ENCODE data around the gene GMDS. TPM values are rescaled to one million over a fixed set of nuclear protein-coding genes. Genes with fewer than 3 reads are reported as not detected.

GMDS gene
- polyA plus RNA-seq, 1 of the 3 experiments (the other 2 are of a cell fraction) = 12.3 TPM

DNA sequence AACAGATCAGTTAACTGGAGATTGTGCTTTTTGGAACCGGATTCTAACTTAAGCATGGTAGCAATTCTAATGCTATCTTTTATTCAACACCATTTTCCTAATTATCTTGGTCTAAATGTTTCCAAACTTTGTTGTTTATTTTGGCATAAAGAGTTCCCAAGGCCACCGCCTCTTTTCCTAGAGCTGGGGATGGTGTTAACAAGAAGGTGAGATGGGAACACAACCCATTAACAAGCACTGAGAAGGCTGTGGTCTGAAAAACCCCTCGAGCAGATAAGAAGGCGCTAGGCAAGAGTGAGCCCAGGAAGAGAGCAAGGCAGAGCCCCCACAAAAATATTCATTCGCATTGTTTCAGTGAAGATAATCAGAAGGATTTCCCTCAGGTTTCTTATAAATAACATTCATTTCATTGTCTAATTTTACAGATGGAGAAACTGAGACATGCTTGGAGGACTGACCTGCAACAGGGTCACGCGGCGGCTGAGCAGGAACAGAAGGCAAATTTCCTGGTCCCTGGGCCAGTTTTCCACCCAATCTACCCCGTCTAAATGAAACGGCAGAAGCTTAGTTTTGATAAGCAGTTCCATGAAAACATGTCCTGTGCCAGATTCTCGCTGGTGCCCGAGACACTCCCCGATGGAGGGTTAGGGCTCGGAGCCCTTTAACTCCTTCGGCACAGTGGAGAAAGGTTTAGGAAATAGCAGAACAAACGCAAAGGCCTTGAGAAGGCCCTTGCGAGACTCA, 480.1 kb downstream of the GMDS start (continued):
- TF ChIP-seq, protein P1, sequence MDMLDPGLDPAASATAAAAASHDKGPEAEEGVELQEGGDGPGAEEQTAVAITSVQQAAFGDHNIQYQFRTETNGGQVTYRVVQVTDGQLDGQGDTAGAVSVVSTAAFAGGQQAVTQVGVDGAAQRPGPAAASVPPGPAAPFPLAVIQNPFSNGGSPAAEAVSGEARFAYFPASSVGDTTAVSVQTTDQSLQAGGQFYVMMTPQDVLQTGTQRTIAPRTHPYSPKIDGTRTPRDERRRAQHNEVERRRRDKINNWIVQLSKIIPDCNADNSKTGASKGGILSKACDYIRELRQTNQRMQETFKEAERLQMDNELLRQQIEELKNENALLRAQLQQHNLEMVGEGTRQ (IDR thresholded peaks at IDR 0.05; ENCODE audit: borderline replicate concordance, low read depth, low read length) = no peak
- TF ChIP-seq EZH2phosphoT487 (IDR thresholded peaks at IDR 0.05; ENCODE audit: borderline replicate concordance, low read depth) (no peak), POLR2AphosphoS5 (IDR thresholded peaks at IDR 0.05; ENCODE audit: low read depth, low read length) (no peak), GABPA (IDR thresholded peaks at IDR 0.05; ENCODE audit: low read depth) (no peak), CHD2 (IDR thresholded peaks at IDR 0.05; ENCODE audit: low read length, partially characterized antibody) (no peak)
- TF ChIP-seq, protein P2, sequence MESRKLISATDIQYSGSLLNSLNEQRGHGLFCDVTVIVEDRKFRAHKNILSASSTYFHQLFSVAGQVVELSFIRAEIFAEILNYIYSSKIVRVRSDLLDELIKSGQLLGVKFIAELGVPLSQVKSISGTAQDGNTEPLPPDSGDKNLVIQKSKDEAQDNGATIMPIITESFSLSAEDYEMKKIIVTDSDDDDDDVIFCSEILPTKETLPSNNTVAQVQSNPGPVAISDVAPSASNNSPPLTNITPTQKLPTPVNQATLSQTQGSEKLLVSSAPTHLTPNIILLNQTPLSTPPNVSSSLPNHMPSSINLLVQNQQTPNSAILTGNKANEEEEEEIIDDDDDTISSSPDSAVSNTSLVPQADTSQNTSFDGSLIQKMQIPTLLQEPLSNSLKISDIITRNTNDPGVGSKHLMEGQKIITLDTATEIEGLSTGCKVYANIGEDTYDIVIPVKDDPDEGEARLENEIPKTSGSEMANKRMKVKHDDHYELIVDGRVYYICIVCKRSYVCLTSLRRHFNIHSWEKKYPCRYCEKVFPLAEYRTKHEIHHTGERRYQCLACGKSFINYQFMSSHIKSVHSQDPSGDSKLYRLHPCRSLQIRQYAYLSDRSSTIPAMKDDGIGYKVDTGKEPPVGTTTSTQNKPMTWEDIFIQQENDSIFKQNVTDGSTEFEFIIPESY (IDR thresholded peaks at IDR 0.05; ENCODE audit: borderline replicate concordance, low read depth) = no peak

- Histone ChIP-seq H3K4me2 (no peak overlapping the region), H3F3A (replicated peaks; ENCODE audit: insufficient read depth) (no peaks in the 10 kb centered on the region), H3K4me1 (ENCODE audit: control insufficient read depth in 1 of 2, insufficient read depth in 2 of 2, low read depth in 1 of 2, low read length in 1 of 2) (peaks cover 12 to 17% of the 10 kb centered on the region in 2 experiments; a peak in 3 of 4 replicates), H3K79me2 (ENCODE audit: insufficient read depth) (no peaks in the 10 kb centered on the region), H3K9ac (no peak overlapping the region), H3K4me3 (ENCODE audit: low read depth in 2 of 2, low read length in 1 of 2) (no peak overlapping the region), H3K9me3 (no peaks in the 10 kb centered on the region), H3K36me3 (replicated peaks in 1 of 2; ENCODE audit: control insufficient read depth in 1 of 2, insufficient read depth in 2 of 2, low read length in 1 of 2) (no peaks in the 10 kb centered on the region), H4K20me1 (ENCODE audit: insufficient read depth) (no peaks in the 10 kb centered on the region), H3K27ac (ENCODE audit: low read depth in 2 of 2, low read length in 1 of 2) (no peak overlapping the region), H3K27me3 (ENCODE audit: insufficient read depth) (no peaks in the 10 kb centered on the region), H2AFZ (ENCODE audit: low read depth) (no peak overlapping the region), H3K9me2 (no peaks in the 10 kb centered on the region)
- TF ChIP-seq FOXJ3 (CRISPR knock-in tag; IDR thresholded peaks at IDR 0.05) (no peak), RAD21 (IDR thresholded peaks at IDR 0.05; ENCODE audit: low read length) (no peak), SMC3 (IDR thresholded peaks at IDR 0.05; ENCODE audit: low read depth, low read length) (no peak), NFIC (IDR thresholded peaks at IDR 0.05; ENCODE audit: borderline replicate concordance) (no peak), RCOR1 (IDR thresholded peaks at IDR 0.05; ENCODE audit: low read length) (no peak), NRF1 (IDR thresholded peaks at IDR 0.05; ENCODE audit: low read depth, low read length) (no peak), TCF12 (IDR thresholded peaks at IDR 0.05) (no peak), GABPA (IDR thresholded peaks at IDR 0.05; ENCODE audit: low read depth) (no peak), MXI1 (IDR thresholded peaks at IDR 0.05; ENCODE audit: low read depth, low read length) (no peak), POLR2AphosphoS5 (IDR thresholded peaks at IDR 0.05; ENCODE audit: low read depth, low read length) (no peak), FOXM1 (IDR thresholded peaks at IDR 0.05; ENCODE audit: low read depth) (no peak), SIN3A (IDR thresholded peaks at IDR 0.05; ENCODE audit: borderline replicate concordance, low read depth, low read length) (no peak)
- TF ChIP-seq, protein P3, sequence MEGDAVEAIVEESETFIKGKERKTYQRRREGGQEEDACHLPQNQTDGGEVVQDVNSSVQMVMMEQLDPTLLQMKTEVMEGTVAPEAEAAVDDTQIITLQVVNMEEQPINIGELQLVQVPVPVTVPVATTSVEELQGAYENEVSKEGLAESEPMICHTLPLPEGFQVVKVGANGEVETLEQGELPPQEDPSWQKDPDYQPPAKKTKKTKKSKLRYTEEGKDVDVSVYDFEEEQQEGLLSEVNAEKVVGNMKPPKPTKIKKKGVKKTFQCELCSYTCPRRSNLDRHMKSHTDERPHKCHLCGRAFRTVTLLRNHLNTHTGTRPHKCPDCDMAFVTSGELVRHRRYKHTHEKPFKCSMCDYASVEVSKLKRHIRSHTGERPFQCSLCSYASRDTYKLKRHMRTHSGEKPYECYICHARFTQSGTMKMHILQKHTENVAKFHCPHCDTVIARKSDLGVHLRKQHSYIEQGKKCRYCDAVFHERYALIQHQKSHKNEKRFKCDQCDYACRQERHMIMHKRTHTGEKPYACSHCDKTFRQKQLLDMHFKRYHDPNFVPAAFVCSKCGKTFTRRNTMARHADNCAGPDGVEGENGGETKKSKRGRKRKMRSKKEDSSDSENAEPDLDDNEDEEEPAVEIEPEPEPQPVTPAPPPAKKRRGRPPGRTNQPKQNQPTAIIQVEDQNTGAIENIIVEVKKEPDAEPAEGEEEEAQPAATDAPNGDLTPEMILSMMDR (IDR thresholded peaks at IDR 0.05) = no peak
- TF ChIP-seq, protein P4, sequence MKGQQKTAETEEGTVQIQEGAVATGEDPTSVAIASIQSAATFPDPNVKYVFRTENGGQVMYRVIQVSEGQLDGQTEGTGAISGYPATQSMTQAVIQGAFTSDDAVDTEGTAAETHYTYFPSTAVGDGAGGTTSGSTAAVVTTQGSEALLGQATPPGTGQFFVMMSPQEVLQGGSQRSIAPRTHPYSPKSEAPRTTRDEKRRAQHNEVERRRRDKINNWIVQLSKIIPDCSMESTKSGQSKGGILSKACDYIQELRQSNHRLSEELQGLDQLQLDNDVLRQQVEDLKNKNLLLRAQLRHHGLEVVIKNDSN (IDR thresholded peaks at IDR 0.05; ENCODE audit: borderline replicate concordance, low read depth) = no peak
- TF ChIP-seq, protein P5, sequence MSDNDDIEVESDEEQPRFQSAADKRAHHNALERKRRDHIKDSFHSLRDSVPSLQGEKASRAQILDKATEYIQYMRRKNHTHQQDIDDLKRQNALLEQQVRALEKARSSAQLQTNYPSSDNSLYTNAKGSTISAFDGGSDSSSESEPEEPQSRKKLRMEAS (IDR thresholded peaks at IDR 0.05; ENCODE audit: low read depth) = no peak
- no peak for DNase-seq
- POLR2A ChIA-PET = no interaction called here
- CTCF ChIA-PET = no interaction called here
- 93% methylated on average over 9 of the region's 9 CpGs for WGBS (ENCODE audit: low lambda C conversion rate)
Measured at GRCh38 chr6:1764397-1764987, 480.9 kb downstream of the GMDS start.

All from SK-N-SH (cell line).